ENCODE results near the gene CCDC14.

DNA sequence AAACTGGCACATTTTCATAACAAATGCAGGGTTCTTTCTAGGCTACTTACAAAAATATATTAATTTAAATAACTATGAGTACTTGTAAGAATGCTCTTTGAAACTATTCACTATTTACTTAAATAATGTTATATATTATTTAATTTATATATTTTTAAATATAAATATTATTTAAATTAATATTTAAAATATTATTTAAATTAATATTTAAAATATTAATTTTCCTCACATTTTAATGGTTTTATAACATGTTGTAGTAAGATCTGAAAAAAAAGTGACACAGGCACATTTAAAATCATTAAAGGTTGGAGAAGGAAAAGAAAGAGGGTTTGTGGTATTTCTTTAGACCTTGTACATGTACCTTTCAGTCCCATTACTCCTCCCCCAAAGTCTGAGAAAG, 34.6 kb downstream of the CCDC14 start:
- TF ChIP-seq, protein P1, sequence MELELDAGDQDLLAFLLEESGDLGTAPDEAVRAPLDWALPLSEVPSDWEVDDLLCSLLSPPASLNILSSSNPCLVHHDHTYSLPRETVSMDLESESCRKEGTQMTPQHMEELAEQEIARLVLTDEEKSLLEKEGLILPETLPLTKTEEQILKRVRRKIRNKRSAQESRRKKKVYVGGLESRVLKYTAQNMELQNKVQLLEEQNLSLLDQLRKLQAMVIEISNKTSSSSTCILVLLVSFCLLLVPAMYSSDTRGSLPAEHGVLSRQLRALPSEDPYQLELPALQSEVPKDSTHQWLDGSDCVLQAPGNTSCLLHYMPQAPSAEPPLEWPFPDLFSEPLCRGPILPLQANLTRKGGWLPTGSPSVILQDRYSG (tag; conservative IDR thresholded peaks at IDR 0.05; ENCODE audit: low read depth): no peak
- TF ChIP-seq, protein P2, sequence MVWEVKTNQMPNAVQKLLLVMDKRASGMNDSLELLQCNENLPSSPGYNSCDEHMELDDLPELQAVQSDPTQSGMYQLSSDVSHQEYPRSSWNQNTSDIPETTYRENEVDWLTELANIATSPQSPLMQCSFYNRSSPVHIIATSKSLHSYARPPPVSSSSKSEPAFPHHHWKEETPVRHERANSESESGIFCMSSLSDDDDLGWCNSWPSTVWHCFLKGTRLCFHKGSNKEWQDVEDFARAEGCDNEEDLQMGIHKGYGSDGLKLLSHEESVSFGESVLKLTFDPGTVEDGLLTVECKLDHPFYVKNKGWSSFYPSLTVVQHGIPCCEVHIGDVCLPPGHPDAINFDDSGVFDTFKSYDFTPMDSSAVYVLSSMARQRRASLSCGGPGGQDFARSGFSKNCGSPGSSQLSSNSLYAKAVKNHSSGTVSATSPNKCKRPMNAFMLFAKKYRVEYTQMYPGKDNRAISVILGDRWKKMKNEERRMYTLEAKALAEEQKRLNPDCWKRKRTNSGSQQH (CRISPR knock-in tag; IDR thresholded peaks at IDR 0.05): no peak
- no peak for TF ChIP-seq EP400 (IDR thresholded peaks at IDR 0.05)
- no peak for TF ChIP-seq RFX5 (IDR thresholded peaks at IDR 0.05; ENCODE audit: low read depth, low read length)
- TF ChIP-seq, protein P3, sequence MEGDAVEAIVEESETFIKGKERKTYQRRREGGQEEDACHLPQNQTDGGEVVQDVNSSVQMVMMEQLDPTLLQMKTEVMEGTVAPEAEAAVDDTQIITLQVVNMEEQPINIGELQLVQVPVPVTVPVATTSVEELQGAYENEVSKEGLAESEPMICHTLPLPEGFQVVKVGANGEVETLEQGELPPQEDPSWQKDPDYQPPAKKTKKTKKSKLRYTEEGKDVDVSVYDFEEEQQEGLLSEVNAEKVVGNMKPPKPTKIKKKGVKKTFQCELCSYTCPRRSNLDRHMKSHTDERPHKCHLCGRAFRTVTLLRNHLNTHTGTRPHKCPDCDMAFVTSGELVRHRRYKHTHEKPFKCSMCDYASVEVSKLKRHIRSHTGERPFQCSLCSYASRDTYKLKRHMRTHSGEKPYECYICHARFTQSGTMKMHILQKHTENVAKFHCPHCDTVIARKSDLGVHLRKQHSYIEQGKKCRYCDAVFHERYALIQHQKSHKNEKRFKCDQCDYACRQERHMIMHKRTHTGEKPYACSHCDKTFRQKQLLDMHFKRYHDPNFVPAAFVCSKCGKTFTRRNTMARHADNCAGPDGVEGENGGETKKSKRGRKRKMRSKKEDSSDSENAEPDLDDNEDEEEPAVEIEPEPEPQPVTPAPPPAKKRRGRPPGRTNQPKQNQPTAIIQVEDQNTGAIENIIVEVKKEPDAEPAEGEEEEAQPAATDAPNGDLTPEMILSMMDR (IDR thresholded peaks at IDR 0.05 in 2 of 3, conservative IDR thresholded peaks at IDR 0.05 in 1 of 3; ENCODE audit: insufficient read depth in 2 of 3, low read depth in 1 of 3, low read length in 3 of 3): no peak
